B cell (primary cell): ENCODE measurements around the gene PELI2. TPM values are rescaled to one million over a fixed set of nuclear protein-coding genes. Genes with fewer than 3 reads are reported as not detected.

Experiments used
- ATAC-seq: fragments of 200-7000 bp; cut with Tn5 transposase; one replicate; pipeline ENCODE4 v1.10.0; 2021; ENCODE audit warnings: low read depth, mild to moderate bottlenecking, moderate number of reproducible peaks, moderate library complexity
- CTCF ChIA-PET: fragments of 350-600 bp; sonication (Branson Sonifier 250); formaldehyde crosslinking; loops from one replicate; lab custom pipeline; 2021; ENCODE audit warnings: antibody characterized with exemption, inconsistent platforms; lab: Charles Lee
- POLR2A ChIA-PET: fragments of 350-600 bp; sonication (Branson Sonifier 250); formaldehyde crosslinking; loops from one replicate; lab custom pipeline; 2021; ENCODE audit warnings: antibody characterized with exemption; lab: Charles Lee
- DNase-seq: peaks from one replicate; pipeline ENCODE4 v3.0.0; 2013
- H2AFZ ChIP-seq: 2 replicates; pipeline ENCODE4 v1.6.1; 2012; ENCODE audit warnings: mild to moderate bottlenecking, low read depth, low read length; ENCODE audit not compliant: insufficient read depth, poor library complexity, severe bottlenecking
- H3K27ac ChIP-seq, 2 donors: 1 replicate in 1 of 2; 2 replicates in 1 of 2; pipeline ENCODE4 v1.5.1; 2012 to 2013; ENCODE audit warnings: low read length in 2 of 2, mild to moderate bottlenecking in 2 of 2, moderate library complexity in 1 of 2
- H3K27me3 ChIP-seq, 4 experiments: fragments of 200-600 bp in 1 of 4; sonication (generic) in 1 of 4; replicated peaks in 1 of 4; 1 replicate in 2 of 4; 2 replicates in 2 of 4; pipeline versions ENCODE4 v1.6.1 to v1.7.0; 2013 to 2016; ENCODE audit warnings: low read length in 3 of 4, mild to moderate bottlenecking in 2 of 4, mixed read lengths in 1 of 4, moderate library complexity in 1 of 4; ENCODE audit not compliant: insufficient read depth in 4 of 4, control insufficient read depth in 3 of 4; ENCODE audit errors: control extremely low read depth in 1 of 4
- H3K36me3 ChIP-seq, 2 experiments: replicated peaks in 1 of 2; 1 replicate in 1 of 2; 2 replicates in 1 of 2; pipeline versions ENCODE4 v1.6.1 to v1.7.1; 2013; ENCODE audit warnings: low read length in 1 of 2; ENCODE audit not compliant: insufficient read depth in 2 of 2, control insufficient read depth in 1 of 2; ENCODE audit errors: control extremely low read depth in 1 of 2, extremely low read depth in 1 of 2
- H3K4me1 ChIP-seq, 2 donors: fragments of 200-600 bp in 1 of 2; sonication (generic) in 1 of 2; 1 replicate in 1 of 2; 2 replicates in 1 of 2; pipeline versions ENCODE4 v1.5.1 to v1.6.1; 2013 to 2017; ENCODE audit warnings: low read length in 2 of 2; ENCODE audit not compliant: control insufficient read depth in 2 of 2, insufficient read depth in 2 of 2
- H3K4me2 ChIP-seq: replicated peaks from 2 replicates; pipeline ENCODE3; 2012; ENCODE audit warnings: mild to moderate bottlenecking, low read depth, low read length; ENCODE audit not compliant: poor library complexity, severe bottlenecking
- H3K4me3 ChIP-seq, 5 experiments: fragments of 200-600 bp in 1 of 5; sonication (generic) in 1 of 5; 1 replicate in 3 of 5; 2 replicates in 2 of 5; pipeline versions ENCODE4 v1.5.1 to v1.7.0; 2011 to 2016; ENCODE audit warnings: low read length in 4 of 5, mild to moderate bottlenecking in 4 of 5, low read depth in 2 of 5, control low read depth in 1 of 5, moderate library complexity in 1 of 5; ENCODE audit not compliant: insufficient read depth in 1 of 5; ENCODE audit errors: control extremely low read depth in 1 of 5, extremely low read depth in 1 of 5
- H3K79me2 ChIP-seq: fragments of 200-600 bp; sonication (generic); one replicate; pipeline ENCODE4 v1.6.0; 2016; ENCODE audit warnings: low read length; ENCODE audit not compliant: control insufficient read depth, insufficient read depth
- H3K9ac ChIP-seq: fragments of 200-600 bp; sonication (generic); 2 replicates; pipeline ENCODE4 v1.6.1; 2017; ENCODE audit warnings: mild to moderate bottlenecking, low read length, moderate library complexity
- H3K9me3 ChIP-seq, 3 donors: one replicate each; pipeline versions ENCODE4 v1.6.1 to v1.7.1; 2013; ENCODE audit warnings: low read length in 2 of 3; ENCODE audit not compliant: control insufficient read depth in 2 of 3, insufficient read depth in 1 of 3; ENCODE audit errors: control extremely low read depth in 1 of 3
- H4K20me1 ChIP-seq: 2 replicates; pipeline ENCODE4 v1.6.0; 2012; ENCODE audit warnings: mild to moderate bottlenecking, low read length; ENCODE audit not compliant: insufficient read depth, control insufficient read depth, poor library complexity, severe bottlenecking
- H3K27ac Mint-ChIP-seq: one replicate; pipeline ENCODE4 v1.8.0; 2021; ENCODE audit warnings: mixed read lengths
- H3K27me3 Mint-ChIP-seq: one replicate; pipeline ENCODE4 v1.8.0; 2021; ENCODE audit warnings: mixed read lengths
- H3K4me1 Mint-ChIP-seq: one replicate; pipeline ENCODE4 v1.8.0; 2021; ENCODE audit warnings: mixed read lengths
- H3K4me3 Mint-ChIP-seq: one replicate; pipeline ENCODE4 v1.8.0; 2021; ENCODE audit warnings: mixed read lengths
- H3K9me3 Mint-ChIP-seq: one replicate; pipeline ENCODE4 v1.8.0; 2022; ENCODE audit warnings: mixed read lengths; ENCODE audit not compliant: insufficient read depth
- CTCF ChIP-seq: fragments of 200-600 bp; IDR thresholded peaks from one replicate; pipeline ENCODE4 v1.8.0; 2022; ENCODE audit warnings: antibody characterized with exemption, mild to moderate bottlenecking
- EZH2 ChIP-seq: IDR thresholded peaks from 2 replicates; pipeline ENCODE4 v1.6.1; 2012; ENCODE audit warnings: borderline replicate concordance, low read depth, mild to moderate bottlenecking, moderate library complexity, low read length; ENCODE audit not compliant: insufficient read depth, poor library complexity, severe bottlenecking
- WGBS: methylation state at CpG from one replicate; pipeline ENCODE4 v1.1.5; 2013; ENCODE audit warnings: missing lambda C conversion rate; ENCODE audit not compliant: insufficient coverage; 5-methylcytosine and 5-hydroxymethylcytosine counted together
- intact Hi-C: fragments of 100-400 bp; cut with micrococcal nuclease; formaldehyde crosslinking; loops from one replicate; pipeline ENCODE4 v1.10.0; 2022
- polyA plus RNA-seq: library from polyadenylated mRNA; depleted of rRNA; stranded (reverse); fragments of >200 nt; gene quantifications from 2 replicates; pipeline ENCODE4 v1.2.3, GENCODE V29; 2012
- total RNA-seq, 2 donors: library from RNA; stranded (reverse); fragments of 120-200 nt in 1 of 2; gene quantifications; 1 replicate in 1 of 2; 2 replicates in 1 of 2; pipeline versions ENCODE4 v1.2.3 to v1.2.4, GENCODE V29; 2013 to 2022

Gene PELI2
- total and polyA plus RNA-seq, 2 donors (not counting 1 experiment from before 2014, with no cell fraction given) = 5.7 to 13.4 TPM

GRCh38 chr14:56152221-56152620, 34.0 kb downstream of the PELI2 start:
- TF ChIP-seq EZH2 (no peak), CTCF (no peak)
- Mint-ChIP-seq H3K4me3 (no peak overlapping the region), H3K27me3 (no peaks in the 10 kb centered on the region), H3K27ac (no peak overlapping the region), H3K4me1 (peaks cover 39% of the 10 kb centered on the region), H3K9me3 (no peaks in the 10 kb centered on the region)
- POLR2A ChIA-PET = no interaction called here
- no peak overlapping the region for H3K9ac ChIP-seq
- H3K79me2 ChIP-seq = peaks cover 64% of the 10 kb centered on the region
- H3K4me1 ChIP-seq = peaks cover 21 to 28% of the 10 kb centered on the region in 2 donors
- H3K9me3 ChIP-seq = peaks cover 0 to 4% (median 0%) of the 10 kb centered on the region in 3 donors
- CTCF ChIA-PET = no interaction called here
- H3K4me2 ChIP-seq = no peak overlapping the region
- H2AFZ ChIP-seq = no peak overlapping the region
- no peak for DNase-seq
- no peaks in the 10 kb centered on the region for H3K27me3 ChIP-seq
- no peaks in the 10 kb centered on the region for H3K36me3 ChIP-seq
- 100% methylated on average over 1 of the region's 1 CpG for WGBS
- peaks cover 37% of the 10 kb centered on the region for H4K20me1 ChIP-seq
- intact Hi-C loops = no loop called here
- no peak overlapping the region for H3K4me3 ChIP-seq
- ATAC-seq = no peak
- H3K27ac ChIP-seq = no peak overlapping the region

- peaks cover 11 to 17% of the 10 kb centered on the region in 2 donors for H3K4me1 ChIP-seq
- Mint-ChIP-seq H3K4me3 (no peak overlapping the region), H3K27me3 (no peaks in the 10 kb centered on the region), H3K4me1 (peaks cover 30% of the 10 kb centered on the region), H3K27ac (no peak overlapping the region), H3K9me3 (no peaks in the 10 kb centered on the region)
- ATAC-seq (no peak), DNase-seq (no peak)
- peaks cover 0 to 4% (median 0%) of the 10 kb centered on the region in 3 donors for H3K9me3 ChIP-seq
- no peak overlapping the region for H3K4me3 ChIP-seq
- no peak overlapping the region for H2AFZ ChIP-seq
- H3K79me2 ChIP-seq = peaks cover 68% of the 10 kb centered on the region
- WGBS = no CpG with 5 or more reads among the region's 2 CpGs
- CTCF ChIA-PET = no interaction called here
- H3K36me3 ChIP-seq = no peaks in the 10 kb centered on the region
- no peak for TF ChIP-seq EZH2
- TF ChIP-seq CTCF = no peak
- POLR2A ChIA-PET = no interaction called here
- no peak overlapping the region for H3K9ac ChIP-seq
- peaks cover 41% of the 10 kb centered on the region for H4K20me1 ChIP-seq
- no peak overlapping the region for H3K27ac ChIP-seq
- intact Hi-C loops = no loop called here
- H3K4me2 ChIP-seq = no peak overlapping the region
- no peaks in the 10 kb centered on the region for H3K27me3 ChIP-seq
These were observed 35.1 kb downstream of the PELI2 start for GRCh38 chr14:56153267-56153666.
